Cardiac fibroblast (primary cell): ENCODE data around the gene STAT5B.

ENCODE experiments used
- DNase-seq, 2 donors: peaks; one replicate each; pipeline versions ENCODE4 v3.0.0 to v3.0.0-alpha.2; 2010; ENCODE audit warnings: low read depth in 2 of 2
- H3K4me3 ChIP-seq, 2 donors: replicated peaks in 1 of 2; 1 replicate in 1 of 2; 2 replicates in 1 of 2; pipeline ENCODE4 v1.5.1; 2011; ENCODE audit warnings: low read depth in 2 of 2, low read length in 2 of 2, mild to moderate bottlenecking in 2 of 2, moderate library complexity in 1 of 2
- CTCF ChIP-seq: IDR thresholded peaks from one replicate; pipeline ENCODE4 v1.5.1; 2011; ENCODE audit warnings: low read depth, mild to moderate bottlenecking, low read length, inconsistent platforms

The STAT5B gene

GRCh38 chr17:42283241-42284023 is 7.2 kb upstream of the STAT5B start:
- H3K4me3 ChIP-seq: no peak overlapping the region
- no peak for TF ChIP-seq CTCF
- no peak for DNase-seq

- no peak for TF ChIP-seq CTCF
- H3K4me3 ChIP-seq: no peak overlapping the region
- no peak for DNase-seq
Observed at GRCh38 chr17:42282478-42283080, 6.4 kb upstream of the STAT5B start.

- H3K4me3 ChIP-seq: no peak overlapping the region
- no peak for TF ChIP-seq CTCF
- DNase-seq: no peak
Observed at GRCh38 chr17:42281571-42282096, 5.4 kb upstream of the STAT5B start.

- H3K4me3 ChIP-seq: no peak overlapping the region
- no peak for TF ChIP-seq CTCF
- no peak for DNase-seq
Observed at GRCh38 chr17:42279776-42280630, 3.8 kb upstream of the STAT5B start.

- H3K4me3 ChIP-seq: no peak overlapping the region
- DNase-seq: no peak
- TF ChIP-seq CTCF: no peak
Observed at GRCh38 chr17:42277342-42277712, 1.1 kb upstream of the STAT5B start.

GRCh38 chr17:42276609-42277341 is 584 bp upstream of the STAT5B start:
- DNase-seq: peak; percentile 83 to 89
- peak overlapping the region; percentile 56 to 84 for H3K4me3 ChIP-seq
- no peak for TF ChIP-seq CTCF
